Measurements from ENCODE around the gene ECI1. TPM values are rescaled to one million over a fixed set of nuclear protein-coding genes. Genes with fewer than 3 reads are reported as not detected.

ECI1 gene
- total RNA-seq, 3 donors from 2014 or later, result 88.5 to 129 (median 95.5) TPM

DNA sequence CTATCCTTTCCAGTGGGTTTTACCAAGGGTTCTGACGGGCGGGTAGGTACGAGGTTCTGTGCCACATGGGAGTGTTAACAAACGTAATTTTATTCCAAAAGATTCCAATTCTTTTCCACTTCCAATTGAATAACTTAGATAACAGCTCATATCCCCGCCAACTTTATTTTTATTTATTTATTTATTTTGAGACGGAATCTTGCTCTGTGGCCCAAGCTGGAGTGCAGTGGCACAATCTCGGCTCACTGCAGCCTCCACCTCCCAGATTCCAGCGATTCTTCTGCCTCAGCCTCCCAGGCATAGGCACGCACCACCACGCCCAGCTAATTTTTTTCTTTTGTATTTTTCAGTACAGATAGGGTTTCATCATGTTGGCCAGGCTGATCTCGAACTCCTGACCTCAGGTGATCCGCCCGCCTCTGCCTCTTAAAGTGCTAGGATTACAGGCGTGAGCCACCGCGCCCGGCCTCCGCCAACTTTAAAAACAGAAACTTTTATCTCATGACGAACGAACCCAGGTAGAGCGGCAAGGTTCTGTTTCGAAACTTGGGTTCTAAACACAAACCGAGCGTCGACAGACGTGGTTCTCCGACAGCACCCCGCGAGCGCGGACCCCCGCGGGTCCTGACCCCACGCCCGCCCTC is 613 bp downstream of the ECI1 start:
- TF ChIP-seq, protein P1, sequence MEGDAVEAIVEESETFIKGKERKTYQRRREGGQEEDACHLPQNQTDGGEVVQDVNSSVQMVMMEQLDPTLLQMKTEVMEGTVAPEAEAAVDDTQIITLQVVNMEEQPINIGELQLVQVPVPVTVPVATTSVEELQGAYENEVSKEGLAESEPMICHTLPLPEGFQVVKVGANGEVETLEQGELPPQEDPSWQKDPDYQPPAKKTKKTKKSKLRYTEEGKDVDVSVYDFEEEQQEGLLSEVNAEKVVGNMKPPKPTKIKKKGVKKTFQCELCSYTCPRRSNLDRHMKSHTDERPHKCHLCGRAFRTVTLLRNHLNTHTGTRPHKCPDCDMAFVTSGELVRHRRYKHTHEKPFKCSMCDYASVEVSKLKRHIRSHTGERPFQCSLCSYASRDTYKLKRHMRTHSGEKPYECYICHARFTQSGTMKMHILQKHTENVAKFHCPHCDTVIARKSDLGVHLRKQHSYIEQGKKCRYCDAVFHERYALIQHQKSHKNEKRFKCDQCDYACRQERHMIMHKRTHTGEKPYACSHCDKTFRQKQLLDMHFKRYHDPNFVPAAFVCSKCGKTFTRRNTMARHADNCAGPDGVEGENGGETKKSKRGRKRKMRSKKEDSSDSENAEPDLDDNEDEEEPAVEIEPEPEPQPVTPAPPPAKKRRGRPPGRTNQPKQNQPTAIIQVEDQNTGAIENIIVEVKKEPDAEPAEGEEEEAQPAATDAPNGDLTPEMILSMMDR (IDR thresholded peaks at IDR 0.05), result no peak
- ATAC-seq (peak; percentile 26), DNase-seq (peak; percentile 64 to 76 (median 71))
- H3K4me3 ChIP-seq, result peak overlapping the region; percentile 70
- H3K36me3 ChIP-seq (ENCODE audit: low read depth), result no peaks in the 10 kb centered on the region
- H3K4me1 ChIP-seq (ENCODE audit: low read depth), result peaks cover 14% of the 10 kb centered on the region
- intact Hi-C loops (cut with DNase I, micrococcal nuclease), result no loop called here
- no peaks in the 10 kb centered on the region for H3K9me3 ChIP-seq

DNA sequence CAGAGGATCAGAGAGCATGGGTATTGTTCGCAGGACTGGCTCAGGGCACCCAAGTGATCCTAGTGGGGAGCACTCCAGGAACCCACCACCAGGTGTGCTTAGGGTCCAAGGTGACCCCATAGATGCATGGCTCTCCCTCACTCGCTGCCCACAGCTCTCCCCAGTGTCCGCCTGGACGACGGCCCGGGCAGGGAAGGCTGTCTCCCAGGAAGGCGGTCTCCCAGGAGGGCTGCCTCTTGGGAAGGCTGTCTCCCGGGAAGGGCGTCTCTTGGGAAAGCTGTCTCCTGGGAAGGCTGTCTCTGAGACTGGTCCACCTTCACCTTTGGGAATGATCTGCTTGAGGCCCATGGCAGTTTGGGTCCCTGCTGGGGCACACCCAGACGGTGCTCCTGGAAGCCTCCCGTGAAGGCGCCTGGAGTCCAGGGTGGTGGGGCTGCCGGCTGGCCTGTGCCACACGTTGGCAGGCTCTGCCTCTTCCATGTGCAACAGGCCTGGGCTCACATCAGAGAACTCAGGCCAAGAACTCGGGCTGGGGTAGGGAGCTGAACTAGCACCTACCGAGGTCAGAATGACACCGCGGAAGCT is 5.0 kb downstream of the ECI1 start:
- H3K36me3 ChIP-seq (ENCODE audit: low read depth), result peaks cover 3% of the 10 kb centered on the region
- H3K9me3 ChIP-seq, result no peaks in the 10 kb centered on the region
- H3K4me1 ChIP-seq (ENCODE audit: low read depth), result peaks cover 2% of the 10 kb centered on the region
- intact Hi-C loops (cut with DNase I, micrococcal nuclease), result no loop called here
- no peak overlapping the region for H3K4me3 ChIP-seq
- TF ChIP-seq, protein P1 (IDR thresholded peaks at IDR 0.05), result no peak
- no peak for DNase-seq
- no peak for ATAC-seq

DNA sequence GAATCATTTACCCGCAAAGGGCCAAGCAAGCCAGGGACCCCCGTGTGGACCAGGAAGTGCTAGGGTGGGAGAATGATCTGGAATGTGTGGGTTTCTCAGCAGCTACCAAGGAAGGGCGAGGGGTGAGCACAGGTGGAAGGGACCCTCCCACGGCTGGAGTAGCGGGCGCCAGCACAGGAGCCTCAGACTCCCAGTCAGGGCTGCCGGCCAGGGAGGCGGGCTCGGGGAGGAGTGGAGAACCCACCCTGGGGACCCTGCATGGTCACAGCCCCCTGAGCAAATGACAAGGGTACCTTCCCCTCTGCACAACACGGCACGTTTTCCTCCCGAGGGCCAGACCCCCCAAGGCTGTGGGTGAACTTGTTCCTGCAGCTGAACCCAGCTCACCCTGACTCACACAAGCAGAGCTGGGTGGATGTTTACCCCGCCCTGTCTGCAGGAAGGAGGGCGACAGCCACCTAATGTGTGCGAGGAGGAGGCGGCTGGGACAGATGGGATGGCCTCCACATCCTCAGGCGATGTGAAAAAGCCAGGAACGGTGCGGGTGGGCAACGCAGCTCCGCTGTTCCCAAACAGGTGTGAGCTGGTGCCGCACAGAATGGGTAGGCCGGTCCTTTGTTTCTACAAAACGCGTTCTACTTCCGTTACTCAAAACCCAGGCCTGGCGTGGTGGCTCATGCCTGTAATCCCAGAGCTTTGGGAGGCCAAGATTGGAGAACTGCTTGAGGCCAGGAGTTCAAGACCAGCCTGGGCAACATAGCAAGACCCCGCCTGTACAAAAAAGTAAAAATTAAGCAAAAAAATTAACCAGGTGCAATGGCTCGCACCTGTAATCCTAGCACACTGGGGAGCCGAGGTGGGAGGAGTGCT is 6.2 kb downstream of the ECI1 start:
- Histone ChIP-seq H3K4me3 (no peak overlapping the region), H3K36me3 (ENCODE audit: low read depth) (peaks cover 3% of the 10 kb centered on the region), H3K9me3 (no peaks in the 10 kb centered on the region), H3K4me1 (ENCODE audit: low read depth) (peaks cover 2% of the 10 kb centered on the region)
- ATAC-seq (no peak), DNase-seq (no peak)
- TF ChIP-seq, protein P1 (IDR thresholded peaks at IDR 0.05), result no peak
- intact Hi-C loops (cut with DNase I, micrococcal nuclease), result no loop called here

DNA sequence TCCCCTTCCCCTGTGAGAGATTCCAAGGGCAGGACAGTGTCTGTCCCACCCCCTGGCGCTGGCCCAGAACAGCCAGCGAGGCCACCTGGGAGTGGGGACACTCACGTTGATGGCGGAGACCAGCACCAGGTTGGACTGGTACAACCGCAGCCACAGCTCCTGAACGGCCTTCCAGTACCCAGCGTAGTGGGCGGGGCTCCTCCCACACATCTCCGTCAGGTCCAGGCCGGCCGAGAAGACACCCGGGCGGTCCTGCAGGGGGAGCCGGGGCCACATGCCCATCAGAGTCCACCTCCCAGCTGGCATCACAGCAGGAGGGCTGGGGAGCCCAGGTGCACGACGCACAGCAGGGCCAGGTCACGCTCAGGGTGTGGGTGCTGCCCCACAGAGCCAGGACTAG is 7.1 kb downstream of the ECI1 start:
- ATAC-seq (no peak), DNase-seq (peak in 1 of 3 donors; percentile 41)
- TF ChIP-seq, protein P1 (IDR thresholded peaks at IDR 0.05), result no peak
- Histone ChIP-seq H3K4me1 (ENCODE audit: low read depth) (peaks cover 2% of the 10 kb centered on the region), H3K36me3 (ENCODE audit: low read depth) (peaks cover 3% of the 10 kb centered on the region), H3K4me3 (no peak overlapping the region), H3K9me3 (no peaks in the 10 kb centered on the region)
- intact Hi-C loops (cut with DNase I, micrococcal nuclease), result no loop called here

DNA sequence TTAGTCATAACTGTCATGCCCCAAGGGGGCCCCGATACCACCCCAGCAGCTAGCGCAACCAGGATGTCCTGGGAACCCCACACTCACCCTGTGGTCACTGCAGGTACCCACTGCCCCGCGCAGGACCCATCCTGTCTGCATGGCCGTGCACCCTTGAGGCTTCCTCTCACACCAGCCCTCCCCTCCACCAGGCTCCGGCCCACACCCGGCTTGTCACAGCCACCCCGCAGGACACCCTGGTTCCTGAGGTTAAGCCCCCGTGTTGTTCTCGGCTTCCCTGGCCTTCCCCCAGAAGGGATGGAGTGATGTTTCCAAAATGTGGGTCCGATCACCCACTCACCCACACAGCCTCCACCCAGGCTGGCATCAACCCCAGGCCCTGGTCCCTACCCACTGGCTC is 7.6 kb downstream of the ECI1 start:
- ATAC-seq, result no peak
- no peak for DNase-seq
- no peak overlapping the region for H3K4me3 ChIP-seq
- intact Hi-C loops (cut with DNase I, micrococcal nuclease), result no loop called here
- peaks cover 3% of the 10 kb centered on the region for H3K36me3 ChIP-seq (ENCODE audit: low read depth)
- no peaks in the 10 kb centered on the region for H3K9me3 ChIP-seq
- H3K4me1 ChIP-seq (ENCODE audit: low read depth), result no peaks in the 10 kb centered on the region
- TF ChIP-seq, protein P1 (IDR thresholded peaks at IDR 0.05), result no peak

Data from mucosa of descending colon (tissue), 3 donors.